OCI-LY3 (cell line): ENCODE measurements around the gene TRIM4.
A peak's percentile ranks its signal among the peaks of the same experiment; 100 is the strongest.

Experiments
- H2AFZ ChIP-seq: fragments of 200-600, 300-600 bp; shearing (Covaris generic); 2 replicates; pipeline ENCODE4 v1.6.0; 2014; ENCODE audit warnings: antibody characterized with exemption, low read depth, low read length
- H3K27ac ChIP-seq: fragments of 200-600, 300-600 bp; sonication (generic); 2 replicates; pipeline ENCODE4 v1.5.1; 2014; ENCODE audit warnings: mild to moderate bottlenecking, low read length, moderate library complexity, mixed read lengths
- H3K27me3 ChIP-seq: fragments of 200-600, 300-600 bp; sonication (generic); 2 replicates; pipeline ENCODE4 v1.6.1; 2014; ENCODE audit warnings: low read depth, low read length, mixed read lengths
- H3K36me3 ChIP-seq: fragments of 200-600, 300-600 bp; sonication (generic); replicated peaks from 2 replicates; pipeline ENCODE3; 2014; ENCODE audit warnings: low read depth, low read length, mixed read lengths
- H3K4me1 ChIP-seq: fragments of 300-600, 200-600 bp; sonication (generic); 2 replicates; pipeline ENCODE4 v1.6.1; 2014; ENCODE audit warnings: low read length, mixed read lengths
- H3K4me2 ChIP-seq: fragments of 200-600, 300-600 bp; sonication (generic); 2 replicates; pipeline ENCODE4 v1.6.1; 2014; ENCODE audit warnings: low read length, mixed read lengths
- H3K4me3 ChIP-seq: fragments of 300-600, 200-600 bp; sonication (generic); 2 replicates; pipeline ENCODE4 v1.5.1; 2014; ENCODE audit warnings: antibody characterized with exemption, mild to moderate bottlenecking, low read length, moderate library complexity
- H3K79me2 ChIP-seq: fragments of 300-600, 200-600 bp; shearing (Covaris generic); 2 replicates; pipeline ENCODE4 v1.6.1; 2014; ENCODE audit warnings: mild to moderate bottlenecking, low read length, mixed read lengths
- H3K9ac ChIP-seq: fragments of 300-600, 200-600 bp; shearing (Covaris generic); 2 replicates; pipeline ENCODE4 v1.6.0; 2014; ENCODE audit warnings: mild to moderate bottlenecking, low read length, moderate library complexity
- H3K9me3 ChIP-seq: fragments of 200-600, 300-600 bp; shearing (Covaris generic); 2 replicates; pipeline ENCODE4 v1.6.1; 2014; ENCODE audit warnings: low read length, mixed read lengths; ENCODE audit not compliant: insufficient read depth
- H4K20me1 ChIP-seq: fragments of 200-600, 300-600 bp; sonication (generic); 2 replicates; pipeline ENCODE4 v1.6.1; 2016; ENCODE audit warnings: low read length, mixed read lengths; ENCODE audit not compliant: insufficient read depth
- EZH2phosphoT487 ChIP-seq: fragments of 200-600 bp; shearing (Covaris generic); IDR thresholded peaks from 2 replicates; pipeline ENCODE4 v1.6.1; 2018; ENCODE audit warnings: antibody characterized with exemption, mixed run types, low read depth
- TF ChIP-seq, protein P1 (sequence below): fragments of 200-600, 300-600 bp; sonication (generic); IDR thresholded peaks from 2 replicates; pipeline ENCODE4 v1.5.1; 2014; ENCODE audit warnings: antibody characterized with exemption, low read length, low read depth

The TRIM4 gene

DNA sequence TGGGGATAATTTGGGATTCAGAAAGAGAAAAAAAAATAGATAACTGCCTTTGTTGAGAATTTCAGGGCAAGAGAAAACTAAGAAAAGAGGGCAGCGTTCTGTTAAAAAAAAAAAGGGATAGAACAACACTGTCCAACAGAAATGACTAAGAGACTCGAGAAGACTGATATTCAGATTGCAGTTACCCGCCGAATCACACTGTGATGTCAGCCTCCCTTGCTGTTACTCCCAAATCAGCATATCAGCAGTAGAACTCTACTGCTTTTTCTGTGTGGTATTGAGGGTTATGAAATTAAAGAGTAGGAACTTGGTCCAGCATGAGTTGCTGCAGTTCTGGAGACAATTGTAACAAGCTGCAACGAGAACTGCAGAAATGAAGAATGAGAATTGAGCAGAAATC, 8.2 kb upstream of the TRIM4 start:
- Histone ChIP-seq H2AFZ (no peak overlapping the region), H3K9ac (no peak overlapping the region), H3K9me3 (no peaks in the 10 kb centered on the region), H3K36me3 (no peaks in the 10 kb centered on the region), H3K4me2 (no peak overlapping the region), H4K20me1 (no peaks in the 10 kb centered on the region), H3K27ac (no peak overlapping the region), H3K27me3 (peaks cover 32% of the 10 kb centered on the region), H3K4me3 (no peak overlapping the region), H3K4me1 (peaks cover 12% of the 10 kb centered on the region), H3K79me2 (no peaks in the 10 kb centered on the region)
- TF ChIP-seq EZH2phosphoT487, result no peak
- TF ChIP-seq, protein P1, sequence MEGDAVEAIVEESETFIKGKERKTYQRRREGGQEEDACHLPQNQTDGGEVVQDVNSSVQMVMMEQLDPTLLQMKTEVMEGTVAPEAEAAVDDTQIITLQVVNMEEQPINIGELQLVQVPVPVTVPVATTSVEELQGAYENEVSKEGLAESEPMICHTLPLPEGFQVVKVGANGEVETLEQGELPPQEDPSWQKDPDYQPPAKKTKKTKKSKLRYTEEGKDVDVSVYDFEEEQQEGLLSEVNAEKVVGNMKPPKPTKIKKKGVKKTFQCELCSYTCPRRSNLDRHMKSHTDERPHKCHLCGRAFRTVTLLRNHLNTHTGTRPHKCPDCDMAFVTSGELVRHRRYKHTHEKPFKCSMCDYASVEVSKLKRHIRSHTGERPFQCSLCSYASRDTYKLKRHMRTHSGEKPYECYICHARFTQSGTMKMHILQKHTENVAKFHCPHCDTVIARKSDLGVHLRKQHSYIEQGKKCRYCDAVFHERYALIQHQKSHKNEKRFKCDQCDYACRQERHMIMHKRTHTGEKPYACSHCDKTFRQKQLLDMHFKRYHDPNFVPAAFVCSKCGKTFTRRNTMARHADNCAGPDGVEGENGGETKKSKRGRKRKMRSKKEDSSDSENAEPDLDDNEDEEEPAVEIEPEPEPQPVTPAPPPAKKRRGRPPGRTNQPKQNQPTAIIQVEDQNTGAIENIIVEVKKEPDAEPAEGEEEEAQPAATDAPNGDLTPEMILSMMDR, result no peak

DNA sequence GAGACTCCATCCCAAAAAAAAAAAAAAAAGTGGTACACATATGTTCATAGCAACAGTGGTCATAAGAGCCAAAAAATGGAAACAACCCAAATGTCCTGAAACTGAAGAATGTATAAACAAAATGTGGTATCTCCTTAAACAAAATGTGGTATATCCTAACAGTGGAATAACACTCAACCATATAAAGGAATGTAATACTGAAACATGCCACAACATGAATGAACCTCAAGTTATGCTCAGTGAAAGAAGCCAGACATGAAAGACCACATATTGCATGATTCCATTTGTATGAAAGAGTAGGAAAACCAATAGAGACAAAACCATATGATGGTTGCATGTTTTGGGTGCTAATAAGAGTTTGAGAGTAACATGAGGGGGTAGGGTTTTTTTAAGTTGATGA, 7.0 kb upstream of the TRIM4 start:
- Histone ChIP-seq H3K27ac (no peak overlapping the region), H3K9ac (no peak overlapping the region), H3K9me3 (no peaks in the 10 kb centered on the region), H3K4me2 (no peak overlapping the region), H2AFZ (no peak overlapping the region), H3K36me3 (peaks cover 5% of the 10 kb centered on the region), H3K79me2 (no peaks in the 10 kb centered on the region), H4K20me1 (no peaks in the 10 kb centered on the region), H3K4me3 (no peak overlapping the region), H3K4me1 (peaks cover 12% of the 10 kb centered on the region), H3K27me3 (peaks cover 32% of the 10 kb centered on the region)
- no peak for TF ChIP-seq EZH2phosphoT487
- TF ChIP-seq, protein P1, result no peak

DNA sequence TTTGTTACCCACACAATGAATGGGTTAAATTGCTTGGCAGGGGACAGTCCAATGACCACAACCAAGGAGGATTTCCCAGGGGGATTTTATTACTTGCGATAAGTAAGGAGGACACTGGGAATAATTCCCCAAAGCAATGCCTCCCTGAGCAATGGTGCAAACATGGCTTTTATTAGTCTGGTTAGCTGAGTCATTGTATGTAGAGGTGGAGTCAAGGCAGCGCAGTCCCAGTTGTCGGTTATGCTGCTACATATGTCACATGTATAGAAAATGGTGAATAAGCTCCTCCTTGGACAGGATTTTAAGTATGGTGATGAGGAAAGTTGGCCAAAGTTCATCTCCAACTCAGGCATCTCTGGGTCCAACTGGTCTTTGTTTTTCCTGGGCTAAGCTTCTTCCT, 3.9 kb upstream of the TRIM4 start:
- Histone ChIP-seq H3K27ac (no peak overlapping the region), H4K20me1 (0 out of 2 replicates have a peak, but pooled peaks cover 3% of the 10 kb centered on the region), H3K4me1 (peaks cover 10% of the 10 kb centered on the region), H3K4me3 (no peak overlapping the region), H3K9me3 (no peaks in the 10 kb centered on the region), H3K79me2 (peaks cover 21% of the 10 kb centered on the region), H3K27me3 (peaks cover 22% of the 10 kb centered on the region), H2AFZ (no peak overlapping the region), H3K4me2 (no peak overlapping the region), H3K9ac (no peak overlapping the region), H3K36me3 (peaks cover 6% of the 10 kb centered on the region)
- TF ChIP-seq, protein P1, result no peak
- no peak for TF ChIP-seq EZH2phosphoT487

DNA sequence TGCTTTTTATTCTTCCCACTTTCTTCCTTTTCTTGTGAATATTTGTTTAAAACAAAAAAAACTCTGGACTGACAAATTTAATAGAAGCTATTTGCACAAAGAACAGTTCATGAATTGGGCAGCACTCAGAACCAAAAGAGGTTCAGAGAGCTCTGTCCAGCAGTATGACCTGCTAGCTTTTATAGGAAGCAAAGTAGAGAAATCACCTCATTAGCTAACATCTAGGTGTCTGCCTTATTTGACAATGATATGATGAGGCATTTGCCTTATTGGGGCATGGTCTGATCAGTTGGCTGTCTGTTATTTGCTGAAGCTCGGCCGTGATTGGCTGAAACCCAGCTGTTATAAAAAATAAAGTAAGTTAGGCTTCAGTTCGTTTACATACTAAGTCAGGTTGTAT, 819 bp upstream of the TRIM4 start:
- Histone ChIP-seq H3K79me2 (peaks cover 51% of the 10 kb centered on the region), H3K9me3 (no peaks in the 10 kb centered on the region), H3K4me2 (peak overlapping the region; percentile 82), H3K4me1 (peaks cover 16% of the 10 kb centered on the region), H2AFZ (peak overlapping the region; percentile 79), H3K36me3 (peaks cover 28% of the 10 kb centered on the region), H4K20me1 (0 out of 2 replicates have a peak, but pooled peaks cover 8% of the 10 kb centered on the region), H3K4me3 (peak overlapping the region; percentile 89), H3K27me3 (no peaks in the 10 kb centered on the region), H3K27ac (no peak overlapping the region), H3K9ac (peak overlapping the region; percentile 90)
- no peak for TF ChIP-seq EZH2phosphoT487
- TF ChIP-seq, protein P1, result no peak
